Activated T-cell treated with anti-CD3 and anti-CD28 coated beads, Interleukin-2, amount 50 U/mL, for 1 hour (primary cell): ENCODE data around the gene PSTK.
A peak's percentile ranks its signal among the peaks of the same experiment; 100 is the strongest.

Experiments
- DNase-seq: peaks from one replicate; pipeline ENCODE4 v3.0.0-alpha.2; 2020

Gene PSTK

GRCh38 chr10:122992031-122992585 lies 11.9 kb downstream of the PSTK start:
- DNase-seq, result no peak

- DNase-seq, result no peak
These were observed 13.7 kb downstream of the PSTK start for GRCh38 chr10:122993797-122994336.

- no peak for DNase-seq
These were observed 15.7 kb downstream of the PSTK start for GRCh38 chr10:122995936-122996335.

GRCh38 chr10:122997864-122998263 lies 17.7 kb downstream of the PSTK start:
- no peak for DNase-seq

- DNase-seq, result no peak
These were observed 18.2 kb downstream of the PSTK start for GRCh38 chr10:122998360-122998917.

- no peak for DNase-seq
These were observed 18.7 kb downstream of the PSTK start for GRCh38 chr10:122998934-122999333.

- DNase-seq, result no peak
These were observed 19.1 kb downstream of the PSTK start for GRCh38 chr10:122999347-122999746.

GRCh38 chr10:123000155-123000554 lies 20.0 kb downstream of the PSTK start:
- no peak for DNase-seq

- no peak for DNase-seq
These were observed 21.2 kb downstream of the PSTK start for GRCh38 chr10:123001370-123001769.

- no peak for DNase-seq
These were observed 24.1 kb downstream of the PSTK start for GRCh38 chr10:123004298-123004697.

- peak; percentile 33 for DNase-seq
These were observed 27.6 kb downstream of the PSTK start for GRCh38 chr10:123007558-123008354.

GRCh38 chr10:123008355-123009104 lies 28.3 kb downstream of the PSTK start, which contains the start of the genes ACADSB and IKZF5:
ACADSB (plus strand) TSS chr10:123009006; CDS start chr10:123009030, 24 bp downstream.
IKZF5 (minus strand) TSS chr10:123008795; CDS start chr10:122998625, 10,170 bp downstream.
- peak; percentile 93 for DNase-seq

GRCh38 chr10:123009105-123009820 lies 29.1 kb downstream of the PSTK start:
- DNase-seq, result peak; percentile 36

- DNase-seq, result no peak
These were observed 31.8 kb downstream of the PSTK start for GRCh38 chr10:123011987-123012386.

- DNase-seq, result no peak
These were observed 33.5 kb downstream of the PSTK start for GRCh38 chr10:123013456-123014419.

GRCh38 chr10:123014772-123015171 lies 34.6 kb downstream of the PSTK start:
- DNase-seq, result no peak

- DNase-seq, result no peak
These were observed 36.0 kb downstream of the PSTK start for GRCh38 chr10:123016228-123016627.

GRCh38 chr10:123017421-123018165 lies 37.4 kb downstream of the PSTK start:
- no peak for DNase-seq

- no peak for DNase-seq
These were observed 38.3 kb downstream of the PSTK start for GRCh38 chr10:123018531-123018930.

GRCh38 chr10:123019264-123019663 lies 39.1 kb downstream of the PSTK start:
- DNase-seq, result no peak
